Transverse colon (tissue), 4 donors: ENCODE results near the gene OR2J1.

ENCODE experiments used
- CTCF ChIP-seq, 5 experiments: fragments of 200-600 bp in 3 of 5; fragments of 450-650 bp in 2 of 5; sonication (generic) in 3 of 5; IDR thresholded peaks; 1 replicate in 2 of 5; 2 replicates in 3 of 5; pipeline ENCODE4 v1.5.1; 2016 to 2017; ENCODE audit warnings: antibody characterized with exemption in 5 of 5, inconsistent platforms in 3 of 5, mild to moderate bottlenecking in 2 of 5, moderate library complexity in 1 of 5
- EP300 ChIP-seq: sonication (generic); formaldehyde crosslinking; IDR thresholded peaks from one replicate; pipeline ENCODE4 v1.6.1; 2017; ENCODE audit warnings: antibody characterized with exemption, low read depth
- POLR2AphosphoS5 ChIP-seq, 3 donors: sonication (generic); formaldehyde crosslinking; IDR thresholded peaks; one replicate each; pipeline ENCODE4 v1.6.1; 2016; ENCODE audit warnings: antibody characterized with exemption in 3 of 3

GRCh38 chr6:29092957-29093356, 6.3 kb upstream of the OR2J1 start:
- TF ChIP-seq CTCF (IDR thresholded peaks at IDR 0.05) = no peak
- no peak for TF ChIP-seq EP300
- no peak for TF ChIP-seq POLR2AphosphoS5 (IDR thresholded peaks at IDR 0.05)
